T-helper 2 cell treated with Interferon-gamma antibody and Interleukin-4, amounts not matched to agents 5 μg/mL and 100 μg/mL, for 36 hours (primary cell): Measurements from ENCODE around the gene TMEM213.
A peak's percentile ranks its signal among the peaks of the same experiment; 100 is the strongest.

Source experiments
- DNase-seq: peaks from one replicate; pipeline ENCODE4 v3.0.0; 2021; ENCODE audit warnings: low spot score
- H3K27ac Mint-ChIP-seq: one replicate; pipeline ENCODE4 v1.8.0; 2021; ENCODE audit warnings: mild to moderate bottlenecking, mixed read lengths
- H3K27me3 Mint-ChIP-seq: one replicate; pipeline ENCODE4 v1.8.0; 2021; ENCODE audit warnings: low read depth, mixed read lengths
- H3K36me3 Mint-ChIP-seq: one replicate; pipeline ENCODE4 v1.8.0; 2021; ENCODE audit warnings: low read depth, mixed read lengths
- H3K4me1 Mint-ChIP-seq: one replicate; pipeline ENCODE4 v1.8.0; 2021; ENCODE audit warnings: low read depth, mixed read lengths
- H3K4me3 Mint-ChIP-seq: one replicate; pipeline ENCODE4 v1.8.0; 2022; ENCODE audit warnings: mild to moderate bottlenecking, moderate library complexity, mixed read lengths
- H3K9me3 Mint-ChIP-seq: one replicate; pipeline ENCODE4 v1.8.0; 2021; ENCODE audit warnings: mixed read lengths

The TMEM213 gene

GRCh38 chr7:138797715-138798320, at the start of gene TMEM213, which contains the start of gene ATP6V0A4:
TSS of gene TMEM213 (plus strand) at chr7:138797994. CDS start at chr7:138798105, 111 bp downstream.
TSS of gene ATP6V0A4 (minus strand) at chr7:138798196. CDS start at chr7:138771247, 26,949 bp downstream.
- DNase-seq: no peak
- no peaks in the 10 kb centered on the region for H3K9me3 Mint-ChIP-seq
- peaks cover 14% of the 10 kb centered on the region for H3K27me3 Mint-ChIP-seq
- no peaks in the 10 kb centered on the region for H3K36me3 Mint-ChIP-seq
- H3K4me1 Mint-ChIP-seq: no peaks in the 10 kb centered on the region
- no peak within 1 kb of the TSS for H3K27ac Mint-ChIP-seq
- no peak within 1 kb of the TSS for H3K4me3 Mint-ChIP-seq

GRCh38 chr7:138748666-138749065, 49.1 kb upstream of the TMEM213 start:
- Mint-ChIP-seq H3K27ac (no peak overlapping the region), H3K4me3 (no peak overlapping the region), H3K36me3 (no peaks in the 10 kb centered on the region), H3K4me1 (peaks cover 41% of the 10 kb centered on the region), H3K27me3 (peaks cover 3% of the 10 kb centered on the region), H3K9me3 (no peaks in the 10 kb centered on the region)
- no peak for DNase-seq

GRCh38 chr7:138749960-138750359, 47.8 kb upstream of the TMEM213 start:
- Mint-ChIP-seq H3K27me3 (peaks cover 3% of the 10 kb centered on the region), H3K4me3 (no peak overlapping the region), H3K4me1 (peaks cover 43% of the 10 kb centered on the region), H3K9me3 (no peaks in the 10 kb centered on the region), H3K27ac (no peak overlapping the region), H3K36me3 (no peaks in the 10 kb centered on the region)
- DNase-seq: no peak

GRCh38 chr7:138750473-138750872, 47.3 kb upstream of the TMEM213 start:
- Mint-ChIP-seq H3K4me3 (no peak overlapping the region), H3K27ac (no peak overlapping the region), H3K27me3 (peaks cover 3% of the 10 kb centered on the region), H3K36me3 (no peaks in the 10 kb centered on the region), H3K9me3 (no peaks in the 10 kb centered on the region), H3K4me1 (peaks cover 40% of the 10 kb centered on the region)
- no peak for DNase-seq

GRCh38 chr7:138750901-138751464, 46.8 kb upstream of the TMEM213 start:
- Mint-ChIP-seq H3K36me3 (no peaks in the 10 kb centered on the region), H3K9me3 (no peaks in the 10 kb centered on the region), H3K27ac (peak overlapping the region; percentile 22), H3K4me3 (no peak overlapping the region), H3K27me3 (peaks cover 3% of the 10 kb centered on the region), H3K4me1 (peaks cover 40% of the 10 kb centered on the region)
- no peak for DNase-seq

- H3K4me1 Mint-ChIP-seq: peaks cover 44% of the 10 kb centered on the region
Measured at GRCh38 chr7:138752518-138753149, 45.2 kb upstream of the TMEM213 start.

GRCh38 chr7:138753150-138753518, 44.7 kb upstream of the TMEM213 start:
- peaks cover 3% of the 10 kb centered on the region for H3K27me3 Mint-ChIP-seq
- H3K4me1 Mint-ChIP-seq: peaks cover 44% of the 10 kb centered on the region
- no peaks in the 10 kb centered on the region for H3K9me3 Mint-ChIP-seq
- H3K36me3 Mint-ChIP-seq: no peaks in the 10 kb centered on the region
- H3K27ac Mint-ChIP-seq: peak overlapping the region; percentile 87
- peak overlapping the region; percentile 55 for H3K4me3 Mint-ChIP-seq
- DNase-seq: no peak

More at GRCh38 chr7:138752518-138753149, 45.2 kb upstream of the TMEM213 start:
- Mint-ChIP-seq H3K36me3 (no peaks in the 10 kb centered on the region), H3K4me3 (peak overlapping the region; percentile 55), H3K9me3 (no peaks in the 10 kb centered on the region), H3K27me3 (peaks cover 3% of the 10 kb centered on the region), H3K27ac (peak overlapping the region; percentile 87)
- peak; percentile 83 for DNase-seq

- Mint-ChIP-seq H3K27ac (peak overlapping the region; percentile 87), H3K4me3 (peak overlapping the region; percentile 55), H3K36me3 (no peaks in the 10 kb centered on the region), H3K27me3 (peaks cover 3% of the 10 kb centered on the region), H3K4me1 (peaks cover 42% of the 10 kb centered on the region), H3K9me3 (no peaks in the 10 kb centered on the region)
- DNase-seq: no peak
Measured at GRCh38 chr7:138753610-138754009, 44.2 kb upstream of the TMEM213 start.

- Mint-ChIP-seq H3K27me3 (no peaks in the 10 kb centered on the region), H3K36me3 (no peaks in the 10 kb centered on the region), H3K4me1 (peaks cover 29% of the 10 kb centered on the region), H3K9me3 (no peaks in the 10 kb centered on the region), H3K27ac (no peak overlapping the region), H3K4me3 (no peak overlapping the region)
- DNase-seq: no peak
Measured at GRCh38 chr7:138755331-138755747, 42.5 kb upstream of the TMEM213 start.

GRCh38 chr7:138755842-138756590, 41.8 kb upstream of the TMEM213 start:
- no peak overlapping the region for H3K4me3 Mint-ChIP-seq
- H3K4me1 Mint-ChIP-seq: peaks cover 26% of the 10 kb centered on the region
- H3K27me3 Mint-ChIP-seq: no peaks in the 10 kb centered on the region
- no peak overlapping the region for H3K27ac Mint-ChIP-seq
- no peak for DNase-seq
- H3K36me3 Mint-ChIP-seq: no peaks in the 10 kb centered on the region
- no peaks in the 10 kb centered on the region for H3K9me3 Mint-ChIP-seq

- Mint-ChIP-seq H3K9me3 (no peaks in the 10 kb centered on the region), H3K4me1 (peaks cover 23% of the 10 kb centered on the region)
Measured at GRCh38 chr7:138756591-138757242, 41.1 kb upstream of the TMEM213 start.

GRCh38 chr7:138768241-138768640, 29.6 kb upstream of the TMEM213 start:
- H3K9me3 Mint-ChIP-seq: no peaks in the 10 kb centered on the region
- H3K4me3 Mint-ChIP-seq: no peak overlapping the region
- DNase-seq: no peak
- H3K4me1 Mint-ChIP-seq: no peaks in the 10 kb centered on the region
- no peaks in the 10 kb centered on the region for H3K36me3 Mint-ChIP-seq
- no peak overlapping the region for H3K27ac Mint-ChIP-seq
- H3K27me3 Mint-ChIP-seq: peaks cover 4% of the 10 kb centered on the region

More at GRCh38 chr7:138756591-138757242, 41.1 kb upstream of the TMEM213 start:
- Mint-ChIP-seq H3K4me3 (no peak overlapping the region), H3K27ac (no peak overlapping the region), H3K27me3 (no peaks in the 10 kb centered on the region), H3K36me3 (no peaks in the 10 kb centered on the region)
- DNase-seq: no peak

- Mint-ChIP-seq H3K27me3 (peaks cover 7% of the 10 kb centered on the region), H3K4me3 (no peak overlapping the region), H3K9me3 (no peaks in the 10 kb centered on the region), H3K27ac (no peak overlapping the region), H3K36me3 (no peaks in the 10 kb centered on the region), H3K4me1 (no peaks in the 10 kb centered on the region)
- DNase-seq: no peak
Measured at GRCh38 chr7:138770904-138771303, 26.9 kb upstream of the TMEM213 start.
